ENCODE measurements around the gene BGN. TPM values are rescaled to one million over a fixed set of nuclear protein-coding genes. Genes with fewer than 3 reads are reported as not detected.

The BGN gene
- total RNA-seq, 1 donor from 2014 or later, result 0.56 TPM

- H3K4me1 Mint-ChIP-seq (ENCODE audit: low read depth, unreplicated experiment), result peaks cover 7% of the 10 kb centered on the region
- H3K27ac Mint-ChIP-seq (ENCODE audit: unreplicated experiment), result peak overlapping the region; percentile 93
- H3K27me3 Mint-ChIP-seq (ENCODE audit: unreplicated experiment), result peaks cover 2% of the 10 kb centered on the region
- peaks cover 8% of the 10 kb centered on the region for H3K9me3 Mint-ChIP-seq (ENCODE audit: unreplicated experiment)
- H3K4me3 Mint-ChIP-seq (ENCODE audit: unreplicated experiment), result no peak overlapping the region
- no peaks in the 10 kb centered on the region for H3K36me3 Mint-ChIP-seq (ENCODE audit: unreplicated experiment)
- peak; percentile 59 for DNase-seq
- TF ChIP-seq CTCF (IDR thresholded peaks at IDR 0.05; ENCODE audit: partially characterized antibody, unreplicated experiment), result no peak
Measured at GRCh38 chrX:153537526-153538295, 42.9 kb downstream of the BGN start.

GRCh38 chrX:153538424-153538823, 43.6 kb downstream of the BGN start:
- Mint-ChIP-seq H3K4me1 (ENCODE audit: low read depth, unreplicated experiment) (peaks cover 5% of the 10 kb centered on the region), H3K9me3 (ENCODE audit: unreplicated experiment) (peaks cover 8% of the 10 kb centered on the region), H3K36me3 (ENCODE audit: unreplicated experiment) (no peaks in the 10 kb centered on the region), H3K27ac (ENCODE audit: unreplicated experiment) (peak overlapping the region; percentile 68), H3K4me3 (ENCODE audit: unreplicated experiment) (no peak overlapping the region), H3K27me3 (ENCODE audit: unreplicated experiment) (no peaks in the 10 kb centered on the region)
- no peak for TF ChIP-seq CTCF (IDR thresholded peaks at IDR 0.05; ENCODE audit: partially characterized antibody, unreplicated experiment)
- no peak for DNase-seq

- Mint-ChIP-seq H3K9me3 (ENCODE audit: unreplicated experiment) (peaks cover 8% of the 10 kb centered on the region), H3K36me3 (ENCODE audit: unreplicated experiment) (no peaks in the 10 kb centered on the region)
- peak; percentile 71 for TF ChIP-seq CTCF (IDR thresholded peaks at IDR 0.05; ENCODE audit: partially characterized antibody, unreplicated experiment)
Measured at GRCh38 chrX:153539171-153539978, 44.6 kb downstream of the BGN start.

GRCh38 chrX:153539979-153540358, 45.2 kb downstream of the BGN start:
- H3K4me1 Mint-ChIP-seq (ENCODE audit: low read depth, unreplicated experiment), result peaks cover 4% of the 10 kb centered on the region
- no peak overlapping the region for H3K4me3 Mint-ChIP-seq (ENCODE audit: unreplicated experiment)
- no peaks in the 10 kb centered on the region for H3K27me3 Mint-ChIP-seq (ENCODE audit: unreplicated experiment)
- TF ChIP-seq CTCF (IDR thresholded peaks at IDR 0.05; ENCODE audit: partially characterized antibody, unreplicated experiment), result no peak
- DNase-seq, result no peak
- H3K36me3 Mint-ChIP-seq (ENCODE audit: unreplicated experiment), result no peaks in the 10 kb centered on the region
- H3K27ac Mint-ChIP-seq (ENCODE audit: unreplicated experiment), result no peak overlapping the region
- peaks cover 6% of the 10 kb centered on the region for H3K9me3 Mint-ChIP-seq (ENCODE audit: unreplicated experiment)

More at GRCh38 chrX:153539171-153539978, 44.6 kb downstream of the BGN start:
- Mint-ChIP-seq H3K4me3 (ENCODE audit: unreplicated experiment) (no peak overlapping the region), H3K27me3 (ENCODE audit: unreplicated experiment) (no peaks in the 10 kb centered on the region), H3K27ac (ENCODE audit: unreplicated experiment) (peak overlapping the region; percentile 90), H3K4me1 (ENCODE audit: low read depth, unreplicated experiment) (peaks cover 5% of the 10 kb centered on the region)
- DNase-seq, result peak; percentile 82

GRCh38 chrX:153544727-153545126, 49.9 kb downstream of the BGN start:
- DNase-seq, result no peak
- no peaks in the 10 kb centered on the region for H3K36me3 Mint-ChIP-seq (ENCODE audit: unreplicated experiment)
- peaks cover 4% of the 10 kb centered on the region for H3K4me1 Mint-ChIP-seq (ENCODE audit: low read depth, unreplicated experiment)
- TF ChIP-seq CTCF (IDR thresholded peaks at IDR 0.05; ENCODE audit: partially characterized antibody, unreplicated experiment), result no peak
- peaks cover 7% of the 10 kb centered on the region for H3K27me3 Mint-ChIP-seq (ENCODE audit: unreplicated experiment)
- no peak overlapping the region for H3K27ac Mint-ChIP-seq (ENCODE audit: unreplicated experiment)
- peaks cover 2% of the 10 kb centered on the region for H3K9me3 Mint-ChIP-seq (ENCODE audit: unreplicated experiment)
- no peak overlapping the region for H3K4me3 Mint-ChIP-seq (ENCODE audit: unreplicated experiment)

All from glutamatergic neuron (in vitro differentiated cells).